ENCODE measurements around the gene VPS18.

DNA sequence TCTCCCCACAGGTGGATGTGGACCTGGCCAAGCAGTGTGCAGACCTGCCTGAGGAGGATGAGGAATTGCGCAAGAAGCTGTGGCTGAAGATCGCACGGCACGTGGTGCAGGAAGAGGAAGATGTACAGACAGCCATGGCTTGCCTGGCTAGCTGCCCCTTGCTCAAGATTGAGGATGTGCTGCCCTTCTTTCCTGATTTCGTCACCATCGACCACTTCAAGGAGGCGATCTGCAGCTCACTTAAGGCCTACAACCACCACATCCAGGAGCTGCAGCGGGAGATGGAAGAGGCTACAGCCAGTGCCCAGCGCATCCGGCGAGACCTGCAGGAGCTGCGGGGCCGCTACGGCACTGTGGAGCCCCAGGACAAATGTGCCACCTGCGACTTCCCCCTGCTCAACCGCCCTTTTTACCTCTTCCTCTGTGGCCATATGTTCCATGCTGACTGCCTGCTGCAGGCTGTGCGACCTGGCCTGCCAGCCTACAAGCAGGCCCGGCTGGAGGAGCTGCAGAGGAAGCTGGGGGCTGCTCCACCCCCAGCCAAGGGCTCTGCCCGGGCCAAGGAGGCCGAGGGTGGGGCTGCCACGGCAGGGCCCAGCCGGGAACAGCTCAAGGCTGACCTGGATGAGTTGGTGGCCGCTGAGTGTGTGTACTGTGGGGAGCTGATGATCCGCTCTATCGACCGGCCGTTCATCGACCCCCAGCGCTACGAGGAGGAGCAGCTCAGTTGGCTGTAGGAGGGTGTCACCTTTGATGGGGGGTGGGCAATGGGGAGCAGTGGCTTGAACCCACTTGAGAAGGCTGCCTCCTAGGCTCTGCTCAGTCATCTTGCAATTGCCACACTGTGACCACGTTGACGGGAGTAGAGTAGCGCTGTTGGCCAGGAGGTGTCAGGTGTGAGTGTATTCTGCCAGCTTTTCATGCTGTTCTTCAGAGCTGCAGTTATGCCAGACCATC is 8.6 kb downstream of the VPS18 start:
- TF ChIP-seq EZH2phosphoT487 (IDR thresholded peaks at IDR 0.05; ENCODE audit: insufficient read depth, low read depth): no peak
- TF ChIP-seq EZH2 (IDR thresholded peaks at IDR 0.05; ENCODE audit: insufficient read depth, poor library complexity, severe bottlenecking): no peak

All from GM23248 (cell line).